Muscle of back (tissue), 13 donors: Measurements from ENCODE around the gene HLA-DPB1. TPM values are rescaled to one million over a fixed set of nuclear protein-coding genes. Genes with fewer than 3 reads are reported as not detected.
"Not testable (repeated sequence)": the region's sequence is repeated elsewhere in the genome, so short reads cannot be mapped to it uniquely, and the experiment has no call there.

Experiments
- DNase-seq, 3 donors: peaks; one replicate each; pipeline versions ENCODE4 v3.0.0 to v3.0.0-alpha.2; 2013
- long read RNA-seq, 9 donors: transcript quantifications; one replicate each; lab custom pipeline, GENCODE V29; 2026
- polyA plus RNA-seq, 10 donors: library from polyadenylated mRNA; unstranded; fragments of 120-200 nt; gene quantifications; one replicate each; pipeline ENCODE4 v1.2.1, GENCODE V29; 2013; ENCODE audit not compliant: insufficient read length in 10 of 10

The HLA-DPB1 gene
- 10 to 100 TPM in 4 of 10 donors, 1 to 10 TPM in 6; 4.8 to 15.4 (median 7.8) TPM for polyA plus RNA-seq
- long read RNA-seq, donor 1, partial matches to known transcripts = 5 of 6 reads
- long read RNA-seq, donor 1, other reads (novel, unspliced or antisense) = 0 of 6 reads
- long read RNA-seq, donor 2, partial matches to known transcripts = 0 of 1 reads
- long read RNA-seq, donor 2, other reads (novel, unspliced or antisense) = 0 of 1 reads
- long read RNA-seq, donor 3 = 0 reads
- long read RNA-seq, donor 4, partial matches to known transcripts = 0 of 1 reads
- long read RNA-seq, donor 4, other reads (novel, unspliced or antisense) = 0 of 1 reads
- long read RNA-seq, donor 5, partial matches to known transcripts = 6 of 7 reads
- long read RNA-seq, donor 5, other reads (novel, unspliced or antisense) = 0 of 7 reads
- long read RNA-seq, donor 6, partial matches to known transcripts = 0 of 2 reads
- long read RNA-seq, donor 6, other reads (novel, unspliced or antisense) = 0 of 2 reads
- long read RNA-seq, donor 7, partial matches to known transcripts = 7 of 10 reads
- long read RNA-seq, donor 7, other reads (novel, unspliced or antisense) = 0 of 10 reads
- long read RNA-seq, donor 8, partial matches to known transcripts = 0 of 2 reads
- long read RNA-seq, donor 8, other reads (novel, unspliced or antisense) = 0 of 2 reads
- long read RNA-seq, donor 9 = 0 reads

GRCh38 chr6:33075568-33076405, at the start of gene HLA-DPB1:
Gene HLA-DPB1, plus strand, starts transcription at chr6:33075990. Its CDS starts 52 bp downstream, at chr6:33076042.
- DNase-seq = peak in 2 of 3 donors; percentile 56 to 65

GRCh38 chr6:33028220-33028849, 47.5 kb upstream of the HLA-DPB1 start:
- DNase-seq = no peak

DNA sequence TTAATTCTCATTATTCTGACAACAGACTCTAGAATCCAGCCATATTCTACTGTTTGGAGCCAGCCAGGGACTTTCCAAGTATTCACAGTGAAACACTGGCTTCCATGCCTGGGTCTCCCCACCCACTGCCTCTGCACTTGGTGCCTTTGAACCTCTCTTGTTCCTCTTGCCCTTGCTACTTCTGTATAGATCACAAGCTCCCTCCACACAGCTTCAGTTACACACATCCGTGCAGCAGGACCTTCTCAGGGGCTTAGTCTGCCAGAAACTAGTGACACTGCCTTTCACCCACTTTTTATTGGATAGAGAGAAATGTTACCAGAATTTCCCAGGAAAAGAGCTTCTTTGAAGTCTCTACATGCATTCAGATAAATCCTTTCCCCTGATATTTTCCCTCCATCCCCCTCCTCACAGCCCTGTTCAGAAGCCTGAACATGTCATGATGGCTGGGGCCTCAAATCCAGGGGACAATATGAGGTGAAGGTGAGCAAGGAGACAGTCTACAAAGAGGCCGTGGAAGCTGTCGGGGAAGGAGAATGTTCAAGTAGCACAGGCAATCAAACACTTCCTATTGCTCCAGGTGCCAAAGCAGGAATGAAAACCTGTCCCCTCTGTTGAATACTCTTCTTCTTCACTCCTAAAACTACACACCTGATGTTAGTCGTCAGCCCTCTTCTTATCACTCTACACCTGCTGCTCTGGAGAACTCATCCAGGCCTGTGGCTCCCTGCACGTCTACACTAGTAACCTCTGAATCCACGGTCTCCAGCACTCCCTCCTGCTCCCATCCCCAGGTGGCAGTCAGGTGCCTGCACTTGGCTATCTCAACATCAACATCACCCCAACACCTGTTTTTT, 46.2 kb upstream of the HLA-DPB1 start:
- DNase-seq = peak in 1 of 3 donors; percentile 48

DNA sequence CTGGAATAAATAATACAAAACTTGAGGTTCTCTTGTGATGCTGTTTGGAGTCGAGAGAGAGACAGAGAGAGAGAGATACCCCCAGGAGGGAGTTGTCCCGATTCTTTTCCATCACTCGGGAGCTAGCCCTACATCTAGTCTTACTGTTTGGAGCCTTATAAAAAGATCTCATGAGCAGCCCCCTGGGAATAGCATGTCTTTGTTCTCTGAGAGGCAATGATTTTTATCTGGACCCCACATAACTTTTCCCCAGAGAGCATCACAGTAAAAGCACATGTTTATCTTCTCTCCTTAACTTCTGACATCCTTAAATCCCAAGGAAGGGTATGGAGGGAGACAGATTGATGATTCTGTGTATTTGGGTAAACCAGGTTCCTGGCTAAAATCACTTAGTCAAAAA, 45.5 kb upstream of the HLA-DPB1 start:
- DNase-seq = no peak

DNA sequence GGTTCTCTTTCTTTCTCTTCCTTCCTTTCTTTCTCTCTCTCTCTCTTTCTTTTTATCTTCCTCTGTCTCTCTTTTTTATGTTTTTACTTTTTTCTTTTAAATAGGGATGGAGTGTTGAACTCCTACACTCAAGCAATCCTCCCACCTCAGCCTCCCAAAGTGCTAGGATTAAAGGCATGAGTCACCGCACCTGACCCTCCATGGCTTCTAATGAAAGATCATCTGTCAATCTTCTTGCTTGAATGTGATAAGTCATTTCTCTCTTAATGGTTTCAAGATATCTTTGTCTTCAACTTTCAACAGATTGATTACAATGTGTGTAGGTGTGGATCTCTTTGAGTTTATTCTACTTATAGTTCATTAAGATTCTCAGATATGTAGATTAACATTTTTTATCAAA, 41.2 kb upstream of the HLA-DPB1 start:
- no peak for DNase-seq

GRCh38 chr6:33036535-33036934, 39.3 kb upstream of the HLA-DPB1 start:
- no peak for DNase-seq

DNA sequence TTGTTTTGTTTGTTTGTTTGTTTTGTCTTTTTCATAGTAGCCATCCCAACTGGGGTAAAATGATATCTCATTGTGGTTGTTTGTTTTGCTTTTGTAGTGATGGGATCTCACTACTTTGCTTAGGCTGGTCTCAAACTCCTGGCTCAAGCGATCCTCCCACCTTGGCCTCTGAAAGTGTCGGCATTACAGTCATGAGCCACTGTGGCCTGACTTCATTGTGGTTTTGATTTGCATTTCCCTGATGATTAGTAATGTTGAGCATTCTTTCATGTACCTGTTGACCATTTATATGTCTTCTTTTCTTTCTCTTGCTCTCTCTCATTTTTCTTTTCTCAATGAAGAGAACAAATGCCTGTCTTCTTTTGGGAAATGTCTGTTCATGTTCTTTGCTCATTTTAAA, 35.6 kb upstream of the HLA-DPB1 start:
- DNase-seq = no peak

DNA sequence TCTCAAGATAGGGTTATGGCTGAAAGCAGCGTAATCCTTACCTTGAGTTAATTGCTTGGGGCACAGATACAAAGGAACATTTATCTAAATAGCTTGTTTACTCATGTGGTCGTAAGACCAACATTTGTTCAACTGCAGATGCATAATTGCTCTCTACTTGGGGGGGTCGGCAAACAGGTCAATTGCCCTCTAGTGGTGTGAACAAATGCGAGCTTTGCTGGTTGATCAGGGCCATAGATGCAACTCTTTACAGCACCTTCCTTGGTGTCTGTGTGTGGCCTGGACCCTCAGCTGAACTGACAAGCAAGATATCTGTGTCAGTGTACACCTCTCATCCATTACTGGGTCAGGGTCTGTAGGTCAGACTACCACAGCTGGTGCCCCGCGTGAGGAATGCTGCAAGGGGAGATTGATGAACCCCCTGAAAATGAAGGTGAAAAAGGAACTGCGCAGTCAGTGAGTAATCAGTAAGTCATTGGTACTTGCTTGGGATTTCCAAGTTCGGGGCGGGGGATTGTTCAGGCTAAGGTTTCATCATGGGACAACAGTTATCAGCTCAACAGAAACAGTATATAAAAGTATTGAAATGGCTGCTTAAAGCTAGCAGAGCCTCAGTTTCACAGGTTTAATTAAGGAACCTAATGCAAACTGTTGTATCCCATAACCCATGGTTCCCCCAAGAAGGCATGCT, 26.3 kb upstream of the HLA-DPB1 start:
- DNase-seq = no peak

GRCh38 chr6:33050014-33050810, 25.6 kb upstream of the HLA-DPB1 start:
- DNase-seq = no peak

GRCh38 chr6:33052627-33053026, 23.2 kb upstream of the HLA-DPB1 start:
- no peak for DNase-seq

DNA sequence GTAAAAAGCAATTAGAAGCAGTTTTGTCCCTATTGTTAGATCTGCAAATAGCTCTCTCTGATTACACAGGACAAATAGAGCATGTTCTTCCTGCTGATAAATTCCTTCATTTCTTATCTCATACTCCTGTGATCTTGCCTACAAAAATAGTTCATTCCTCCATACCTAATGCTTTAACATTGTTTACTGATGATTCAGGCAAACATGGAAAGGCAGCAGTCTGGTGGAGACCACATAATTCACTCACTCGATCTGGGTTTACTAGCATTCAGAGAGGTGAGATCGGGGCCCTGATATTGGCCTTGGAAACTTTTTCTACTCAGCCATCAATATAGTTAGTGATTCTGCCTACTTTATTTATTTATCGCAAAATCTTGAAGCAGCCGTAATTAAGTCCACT, 22.6 kb upstream of the HLA-DPB1 start:
- no peak for DNase-seq

GRCh38 chr6:33057222-33058150, 18.3 kb upstream of the HLA-DPB1 start:
- no peak for DNase-seq

GRCh38 chr6:33061987-33062386, 13.8 kb upstream of the HLA-DPB1 start:
- DNase-seq = no peak

GRCh38 chr6:33063435-33063834, 12.4 kb upstream of the HLA-DPB1 start:
- not testable (repeated sequence) for DNase-seq

GRCh38 chr6:33064723-33065122, 11.1 kb upstream of the HLA-DPB1 start:
- DNase-seq = no peak

- DNase-seq = no peak
These were observed 10.5 kb upstream of the HLA-DPB1 start for GRCh38 chr6:33065312-33065711.

DNA sequence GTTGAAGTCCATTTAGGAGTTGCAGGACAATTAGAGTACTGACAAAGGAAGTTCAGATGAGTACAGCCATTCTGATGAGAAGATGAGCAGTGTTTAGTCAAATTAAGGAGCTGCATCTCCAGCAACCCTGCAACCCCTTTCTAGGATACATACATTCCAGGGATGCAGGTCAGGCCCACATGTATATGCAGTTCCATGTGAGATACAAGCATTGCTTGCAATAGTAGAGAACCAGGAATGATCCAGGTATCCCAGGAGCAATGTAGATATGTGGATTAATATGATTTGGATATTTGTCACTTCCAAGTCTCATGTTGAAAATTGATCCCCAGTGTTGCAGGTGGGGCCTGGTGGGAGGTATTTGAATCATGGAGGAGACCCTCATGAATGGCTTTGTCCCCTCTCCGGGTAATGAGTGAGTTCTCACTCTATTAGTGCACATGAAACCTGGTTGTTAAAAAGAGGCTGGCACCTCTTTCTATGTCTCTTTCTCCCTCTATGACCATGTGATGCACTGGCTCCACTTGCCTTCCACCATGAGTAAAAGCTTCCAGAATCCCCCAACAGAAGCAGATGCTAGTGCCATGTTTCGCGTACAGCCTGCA, 8.8 kb upstream of the HLA-DPB1 start:
- DNase-seq = no peak
